Measurements from ENCODE around the gene CCDC172. TPM values are rescaled to one million over a fixed set of nuclear protein-coding genes. Genes with fewer than 3 reads are reported as not detected.

Gene CCDC172, protein sequence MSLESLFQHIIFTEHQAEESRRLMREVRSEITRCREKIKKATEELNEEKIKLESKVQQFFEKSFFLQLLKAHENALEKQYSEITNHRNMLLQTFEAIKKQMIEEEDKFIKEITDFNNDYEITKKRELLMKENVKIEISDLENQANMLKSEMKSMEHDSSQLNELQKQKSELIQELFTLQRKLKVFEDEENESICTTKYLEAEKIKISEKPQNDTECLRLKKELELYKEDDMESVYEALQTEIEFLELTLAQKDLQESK
- not detected in 2 replicates for total RNA-seq

DNA sequence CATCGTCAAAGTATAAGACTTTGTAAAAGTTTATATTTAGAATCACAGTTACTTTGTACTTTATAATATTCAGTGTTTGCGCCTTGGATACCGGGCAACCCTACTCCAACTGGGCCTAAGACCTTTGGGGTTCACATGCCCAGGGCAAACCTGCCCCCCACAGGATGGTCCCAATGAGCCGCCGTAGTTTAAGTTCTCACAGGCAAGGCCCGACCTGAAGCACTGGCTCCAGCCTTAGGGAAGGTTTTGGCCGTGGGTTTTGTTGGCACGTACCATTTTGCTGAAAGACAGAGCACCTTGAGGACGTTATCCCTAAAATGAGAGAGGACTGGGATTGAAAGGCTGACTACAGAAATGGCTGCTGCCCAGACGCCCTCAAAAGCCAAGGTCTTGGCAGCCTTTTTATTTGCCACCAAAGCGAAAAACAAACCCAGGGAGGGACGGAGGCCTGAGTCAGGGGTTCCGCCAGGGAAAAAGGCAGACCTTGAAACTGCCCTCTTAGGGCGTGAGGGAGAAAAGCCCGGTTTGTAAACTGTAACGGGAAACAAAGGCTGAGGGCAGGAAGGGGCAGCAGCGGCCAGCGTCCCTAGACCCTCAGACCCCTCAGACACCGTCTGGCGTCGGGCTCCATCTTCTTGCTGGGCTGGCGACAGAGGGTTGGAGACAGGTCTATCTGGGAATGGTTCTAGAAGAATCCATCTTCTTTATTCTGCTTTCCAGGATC lies at the start of gene CCDC172:
Gene CCDC172, plus strand, starts transcription at position 222 of the 724 bp plus-strand sequence. CDS start 564 bp downstream, outside the sequence.

GRCh38 chr10:116427671-116428070 lies 103.4 kb downstream of the CCDC172 start, which contains the start of gene PNLIPRP3:
PNLIPRP3 (plus strand) TSS chr10:116427847; CDS start chr10:116428013, 166 bp downstream.

Other genes with a start within 250 kb of the CCDC172 start
- 0.30 and 0.46 TPM in 2 replicates for gene GFRA1, start 51.2 kb upstream of the CCDC172 start, total RNA-seq
- gene PNLIPRP3, start 103.4 kb downstream of the CCDC172 start, total RNA-seq, result not detected in 2 replicates
- gene PNLIP, start 221.5 kb downstream of the CCDC172 start, total RNA-seq, result not detected in 2 replicates

All from smooth muscle cell of the umbilical artery (primary cell).